ENCODE data around the gene C22orf39. TPM values are rescaled to one million over a fixed set of nuclear protein-coding genes. Genes with fewer than 3 reads are reported as not detected.

C22orf39 gene
- total RNA-seq, 1 donor from 2014 or later, result 76.2 TPM

DNA sequence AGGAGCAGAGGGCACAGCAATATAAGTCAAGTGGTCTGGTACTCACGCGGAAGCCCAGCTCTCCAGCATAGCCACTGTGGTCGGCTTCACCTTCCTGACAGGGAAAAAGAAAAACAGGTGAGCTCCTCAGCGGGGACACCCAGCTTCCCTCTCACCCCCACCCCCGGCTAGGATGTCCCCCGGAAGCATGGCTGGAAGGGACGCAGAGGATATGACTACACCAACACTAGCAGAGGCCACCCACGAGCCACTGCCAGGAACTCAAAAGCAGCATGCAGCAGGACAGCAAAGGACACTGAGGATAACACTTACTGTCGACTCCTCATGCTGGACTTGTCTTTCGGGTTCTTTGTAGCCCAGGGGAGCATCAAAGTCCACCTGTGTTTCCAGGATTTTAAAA, 9.0 kb upstream of the C22orf39 start:
- no peak for DNase-seq
- Histone ChIP-seq H3K9me3 (replicated peaks) (no peaks in the 10 kb centered on the region), H3K27ac (replicated peaks) (no peak overlapping the region), H3K4me3 (no peak overlapping the region), H3K27me3 (ENCODE audit: low read depth) (no peaks in the 10 kb centered on the region), H3K36me3 (peaks cover 92% of the 10 kb centered on the region), H3K4me1 (no peaks in the 10 kb centered on the region)
- intact Hi-C loops (cut with micrococcal nuclease), result no loop called here
- TF ChIP-seq, protein P1, sequence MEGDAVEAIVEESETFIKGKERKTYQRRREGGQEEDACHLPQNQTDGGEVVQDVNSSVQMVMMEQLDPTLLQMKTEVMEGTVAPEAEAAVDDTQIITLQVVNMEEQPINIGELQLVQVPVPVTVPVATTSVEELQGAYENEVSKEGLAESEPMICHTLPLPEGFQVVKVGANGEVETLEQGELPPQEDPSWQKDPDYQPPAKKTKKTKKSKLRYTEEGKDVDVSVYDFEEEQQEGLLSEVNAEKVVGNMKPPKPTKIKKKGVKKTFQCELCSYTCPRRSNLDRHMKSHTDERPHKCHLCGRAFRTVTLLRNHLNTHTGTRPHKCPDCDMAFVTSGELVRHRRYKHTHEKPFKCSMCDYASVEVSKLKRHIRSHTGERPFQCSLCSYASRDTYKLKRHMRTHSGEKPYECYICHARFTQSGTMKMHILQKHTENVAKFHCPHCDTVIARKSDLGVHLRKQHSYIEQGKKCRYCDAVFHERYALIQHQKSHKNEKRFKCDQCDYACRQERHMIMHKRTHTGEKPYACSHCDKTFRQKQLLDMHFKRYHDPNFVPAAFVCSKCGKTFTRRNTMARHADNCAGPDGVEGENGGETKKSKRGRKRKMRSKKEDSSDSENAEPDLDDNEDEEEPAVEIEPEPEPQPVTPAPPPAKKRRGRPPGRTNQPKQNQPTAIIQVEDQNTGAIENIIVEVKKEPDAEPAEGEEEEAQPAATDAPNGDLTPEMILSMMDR (IDR thresholded peaks at IDR 0.05; ENCODE audit: borderline replicate concordance), result no peak

DNA sequence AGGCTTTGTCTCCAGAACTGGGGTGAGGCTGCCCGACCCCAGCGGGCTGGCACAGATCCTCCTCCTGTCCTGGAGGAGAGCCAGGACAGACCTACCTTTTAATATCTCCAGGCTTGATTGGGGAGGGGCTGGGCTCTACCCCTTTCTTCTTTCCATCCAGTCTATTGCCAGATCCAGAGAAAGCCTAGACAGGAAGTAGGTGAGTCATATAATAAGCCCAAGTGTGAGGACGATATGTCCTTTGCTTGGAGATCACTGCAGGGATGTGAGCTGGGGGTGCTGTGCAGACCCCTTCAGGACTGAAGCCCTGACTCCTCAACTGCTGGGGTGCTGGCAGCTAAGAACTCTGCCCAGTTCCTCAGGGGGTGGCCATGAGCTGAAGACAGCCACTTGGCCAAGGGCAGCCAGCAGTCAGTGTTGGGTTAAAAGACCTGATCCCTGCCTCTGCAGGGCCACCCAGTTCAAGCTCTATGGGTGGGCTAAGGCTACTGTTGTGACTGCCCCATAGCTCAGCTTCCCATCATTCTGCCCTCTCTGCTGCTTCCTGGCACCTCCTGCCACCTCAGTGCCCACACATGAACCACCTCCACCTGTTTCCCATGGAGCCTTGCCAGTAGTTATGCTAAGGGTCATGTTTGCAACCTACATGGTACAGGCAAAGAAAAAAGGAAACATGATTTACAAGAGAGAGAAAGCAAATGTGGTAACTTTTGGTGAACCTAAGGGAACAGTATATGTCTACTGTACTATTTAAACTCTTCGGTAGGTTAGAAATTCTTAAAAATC, 8.3 kb upstream of the C22orf39 start:
- Histone ChIP-seq H3K9me3 (replicated peaks) (no peaks in the 10 kb centered on the region), H3K27me3 (ENCODE audit: low read depth) (no peaks in the 10 kb centered on the region), H3K4me1 (no peaks in the 10 kb centered on the region), H3K27ac (replicated peaks) (no peak overlapping the region), H3K36me3 (peaks cover 90% of the 10 kb centered on the region), H3K4me3 (no peak overlapping the region)
- TF ChIP-seq, protein P1 (IDR thresholded peaks at IDR 0.05; ENCODE audit: borderline replicate concordance), result no peak
- DNase-seq, result no peak
- intact Hi-C loops (cut with micrococcal nuclease), result no loop called here

DNA sequence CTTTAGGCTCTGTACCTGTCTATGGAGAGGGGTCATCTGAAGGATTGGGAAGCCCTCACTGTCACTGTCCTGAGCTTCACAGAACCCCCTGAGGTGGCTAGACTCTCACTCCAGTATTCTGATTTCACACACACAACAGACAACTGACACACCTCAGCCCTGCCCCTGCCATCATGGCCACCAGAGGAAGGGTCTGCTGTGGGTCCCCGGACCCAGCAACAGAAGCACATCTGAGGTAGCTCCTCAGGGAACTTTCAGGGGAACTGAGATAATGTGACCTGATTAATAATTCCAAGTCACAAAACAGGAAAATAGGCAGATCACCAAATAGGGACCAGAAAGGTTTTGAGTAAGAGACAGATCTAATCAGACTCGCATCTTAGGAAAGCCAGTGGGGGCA, 7.5 kb upstream of the C22orf39 start:
- TF ChIP-seq, protein P1 (IDR thresholded peaks at IDR 0.05; ENCODE audit: borderline replicate concordance), result no peak
- Histone ChIP-seq H3K36me3 (peaks cover 92% of the 10 kb centered on the region), H3K4me3 (no peak overlapping the region), H3K27me3 (ENCODE audit: low read depth) (no peaks in the 10 kb centered on the region), H3K4me1 (no peaks in the 10 kb centered on the region), H3K27ac (replicated peaks) (no peak overlapping the region), H3K9me3 (replicated peaks) (no peaks in the 10 kb centered on the region)
- intact Hi-C loops (cut with micrococcal nuclease), result no loop called here
- DNase-seq, result no peak

DNA sequence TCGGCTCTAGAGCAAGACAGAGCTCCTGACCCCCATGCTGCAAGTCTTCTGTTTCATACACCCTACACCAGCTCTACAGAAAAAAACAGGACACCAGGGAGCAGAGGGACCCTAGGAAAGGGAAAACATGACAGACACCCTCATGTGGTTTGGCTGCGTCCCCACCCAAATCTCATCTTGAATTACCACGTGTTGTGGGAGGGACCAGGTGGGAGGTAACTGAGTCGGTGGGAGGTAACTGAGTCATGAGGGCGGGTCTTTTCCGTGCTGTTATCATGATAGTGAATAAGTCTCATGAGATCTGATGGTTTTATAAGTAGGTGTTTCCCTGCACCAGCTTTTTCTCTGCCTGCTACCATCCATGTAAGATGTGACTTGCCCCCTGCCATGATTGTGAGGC, 6.6 kb upstream of the C22orf39 start:
- no peak overlapping the region for H3K27ac ChIP-seq (replicated peaks)
- intact Hi-C loops (cut with micrococcal nuclease), result no loop called here
- H3K4me3 ChIP-seq, result no peak overlapping the region
- H3K36me3 ChIP-seq, result peaks cover 88% of the 10 kb centered on the region
- no peaks in the 10 kb centered on the region for H3K27me3 ChIP-seq (ENCODE audit: low read depth)
- H3K4me1 ChIP-seq, result no peaks in the 10 kb centered on the region
- no peak for DNase-seq
- H3K9me3 ChIP-seq (replicated peaks), result no peaks in the 10 kb centered on the region
- TF ChIP-seq, protein P1 (IDR thresholded peaks at IDR 0.05; ENCODE audit: borderline replicate concordance), result no peak

DNA sequence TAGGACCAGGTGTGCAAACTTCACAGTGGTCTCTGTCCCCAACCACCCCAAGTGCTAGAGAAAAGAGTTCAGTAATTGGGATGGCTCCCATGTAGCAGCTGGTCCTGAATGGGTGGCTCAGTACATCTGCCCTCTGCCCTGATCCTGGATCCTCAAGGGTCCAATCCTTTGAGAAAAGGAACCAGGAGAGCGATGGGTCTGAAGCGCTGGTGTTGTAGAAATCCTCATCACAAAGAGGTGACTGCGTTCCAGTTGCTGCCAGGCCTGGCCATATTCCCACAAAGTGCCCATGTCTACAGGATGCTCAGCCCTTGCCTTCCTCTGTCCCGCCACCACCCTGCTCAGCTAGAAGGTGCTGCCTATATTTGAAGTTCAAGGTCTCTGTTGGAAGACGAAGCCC, 6.2 kb upstream of the C22orf39 start:
- H3K9me3 ChIP-seq (replicated peaks), result no peaks in the 10 kb centered on the region
- no peak for DNase-seq
- H3K27me3 ChIP-seq (ENCODE audit: low read depth), result no peaks in the 10 kb centered on the region
- intact Hi-C loops (cut with micrococcal nuclease), result no loop called here
- TF ChIP-seq, protein P1 (IDR thresholded peaks at IDR 0.05; ENCODE audit: borderline replicate concordance), result no peak
- peaks cover 2% of the 10 kb centered on the region for H3K4me1 ChIP-seq
- H3K4me3 ChIP-seq, result no peak overlapping the region
- H3K27ac ChIP-seq (replicated peaks), result no peak overlapping the region
- peaks cover 85% of the 10 kb centered on the region for H3K36me3 ChIP-seq

Measured in left ventricle myocardium inferior (tissue), 1 donor.